HG03432 (cell line): ENCODE data around the gene ZNG1C.
"Not testable (repeated sequence)": the region's sequence is repeated elsewhere in the genome, so short reads cannot be mapped to it uniquely, and the experiment has no call there.

Experiments used
- ATAC-seq: cut with Tn5 transposase; IDR thresholded peaks from one replicate; pipeline ENCODE4 v1.9.1; 2021; ENCODE audit warnings: mild to moderate bottlenecking, moderate library complexity; ENCODE audit not compliant: unreplicated experiment

ZNG1C gene

GRCh38 chr9:68241683-68242082 lies at the start of gene ZNG1C:
ZNG1C (plus strand) TSS chr9:68241983; CDS start chr9:68242032, 49 bp downstream.
- ATAC-seq, result not testable (repeated sequence)

- ATAC-seq, result not testable (repeated sequence)
These were observed 654 bp downstream of the ZNG1C start for GRCh38 chr9:68242437-68242836.

GRCh38 chr9:68281041-68281440 lies 39.3 kb downstream of the ZNG1C start:
- not testable (repeated sequence) for ATAC-seq

GRCh38 chr9:68302567-68302966 lies 60.8 kb downstream of the ZNG1C start, which contains the start of gene FOXD4L3:
FOXD4L3 (plus strand) TSS chr9:68302867; CDS start chr9:68302952, 85 bp downstream.
- ATAC-seq, result not testable (repeated sequence)

GRCh38 chr9:68303771-68304170 lies 62.0 kb downstream of the ZNG1C start:
- ATAC-seq, result not testable (repeated sequence)

- not testable (repeated sequence) for ATAC-seq
These were observed 62.4 kb downstream of the ZNG1C start for GRCh38 chr9:68304212-68304611.

GRCh38 chr9:68304777-68305176 lies 63.0 kb downstream of the ZNG1C start:
- not testable (repeated sequence) for ATAC-seq

- not testable (repeated sequence) for ATAC-seq
These were observed 64.0 kb downstream of the ZNG1C start for GRCh38 chr9:68305680-68306285.

- not testable (repeated sequence) for ATAC-seq
These were observed 64.7 kb downstream of the ZNG1C start for GRCh38 chr9:68306391-68306964.

- ATAC-seq, result not testable (repeated sequence)
These were observed 65.3 kb downstream of the ZNG1C start for GRCh38 chr9:68307127-68307526.

- not testable (repeated sequence) for ATAC-seq
These were observed 65.9 kb downstream of the ZNG1C start for GRCh38 chr9:68307654-68308053.

GRCh38 chr9:68311208-68311607 lies 69.4 kb downstream of the ZNG1C start:
- not testable (repeated sequence) for ATAC-seq

GRCh38 chr9:68318209-68318608 lies 76.4 kb downstream of the ZNG1C start:
- not testable (repeated sequence) for ATAC-seq

- ATAC-seq, result not testable (repeated sequence)
These were observed 82.0 kb downstream of the ZNG1C start for GRCh38 chr9:68323749-68324148.

GRCh38 chr9:68324518-68324917 lies 82.7 kb downstream of the ZNG1C start:
- not testable (repeated sequence) for ATAC-seq

- not testable (repeated sequence) for ATAC-seq
These were observed 87.3 kb downstream of the ZNG1C start for GRCh38 chr9:68329106-68329505.

- ATAC-seq, result not testable (repeated sequence)
These were observed 88.9 kb downstream of the ZNG1C start for GRCh38 chr9:68330531-68331173.

GRCh38 chr9:68332122-68332521 lies 90.3 kb downstream of the ZNG1C start:
- not testable (repeated sequence) for ATAC-seq

GRCh38 chr9:68335935-68336334 lies 94.2 kb downstream of the ZNG1C start:
- not testable (repeated sequence) for ATAC-seq

- not testable (repeated sequence) for ATAC-seq
These were observed 95.0 kb downstream of the ZNG1C start for GRCh38 chr9:68336639-68337339.

GRCh38 chr9:68338000-68338399 lies 96.2 kb downstream of the ZNG1C start:
- ATAC-seq, result not testable (repeated sequence)
